GM18526 (cell line): ENCODE results near the gene GPD1.

Experiments
- POLR2A ChIP-seq: IDR thresholded peaks from 3 replicates; pipeline ENCODE4 v1.6.1; 2011; ENCODE audit not compliant: insufficient read length; ENCODE audit errors: extremely low read depth

The GPD1 gene

GRCh38 chr12:50069069-50069468, 34.7 kb upstream of the GPD1 start:
- no peak for TF ChIP-seq POLR2A

GRCh38 chr12:50069539-50069938, 34.3 kb upstream of the GPD1 start:
- no peak for TF ChIP-seq POLR2A

GRCh38 chr12:50070314-50071060, 33.3 kb upstream of the GPD1 start:
- no peak for TF ChIP-seq POLR2A

- no peak for TF ChIP-seq POLR2A
These were observed 31.5 kb upstream of the GPD1 start for GRCh38 chr12:50072198-50072907.

GRCh38 chr12:50073206-50073605, 30.6 kb upstream of the GPD1 start:
- no peak for TF ChIP-seq POLR2A

DNA sequence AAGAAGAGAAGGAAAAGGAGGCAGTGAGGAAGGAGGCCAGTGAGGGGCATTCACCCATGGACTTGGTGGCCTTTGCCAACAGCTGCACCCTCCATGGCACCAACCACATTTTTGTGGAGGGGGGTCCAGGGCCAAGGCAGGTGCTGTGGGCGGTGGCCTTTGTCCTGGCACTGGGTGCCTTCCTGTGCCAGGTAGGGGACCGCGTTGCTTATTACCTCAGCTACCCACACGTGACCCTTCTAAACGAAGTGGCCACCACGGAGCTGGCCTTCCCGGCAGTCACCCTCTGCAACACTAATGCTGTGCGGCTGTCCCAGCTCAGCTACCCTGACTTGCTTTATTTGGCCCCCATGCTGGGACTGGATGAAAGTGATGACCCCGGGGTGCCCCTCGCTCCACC, 30.1 kb upstream of the GPD1 start:
- TF ChIP-seq POLR2A, result no peak

DNA sequence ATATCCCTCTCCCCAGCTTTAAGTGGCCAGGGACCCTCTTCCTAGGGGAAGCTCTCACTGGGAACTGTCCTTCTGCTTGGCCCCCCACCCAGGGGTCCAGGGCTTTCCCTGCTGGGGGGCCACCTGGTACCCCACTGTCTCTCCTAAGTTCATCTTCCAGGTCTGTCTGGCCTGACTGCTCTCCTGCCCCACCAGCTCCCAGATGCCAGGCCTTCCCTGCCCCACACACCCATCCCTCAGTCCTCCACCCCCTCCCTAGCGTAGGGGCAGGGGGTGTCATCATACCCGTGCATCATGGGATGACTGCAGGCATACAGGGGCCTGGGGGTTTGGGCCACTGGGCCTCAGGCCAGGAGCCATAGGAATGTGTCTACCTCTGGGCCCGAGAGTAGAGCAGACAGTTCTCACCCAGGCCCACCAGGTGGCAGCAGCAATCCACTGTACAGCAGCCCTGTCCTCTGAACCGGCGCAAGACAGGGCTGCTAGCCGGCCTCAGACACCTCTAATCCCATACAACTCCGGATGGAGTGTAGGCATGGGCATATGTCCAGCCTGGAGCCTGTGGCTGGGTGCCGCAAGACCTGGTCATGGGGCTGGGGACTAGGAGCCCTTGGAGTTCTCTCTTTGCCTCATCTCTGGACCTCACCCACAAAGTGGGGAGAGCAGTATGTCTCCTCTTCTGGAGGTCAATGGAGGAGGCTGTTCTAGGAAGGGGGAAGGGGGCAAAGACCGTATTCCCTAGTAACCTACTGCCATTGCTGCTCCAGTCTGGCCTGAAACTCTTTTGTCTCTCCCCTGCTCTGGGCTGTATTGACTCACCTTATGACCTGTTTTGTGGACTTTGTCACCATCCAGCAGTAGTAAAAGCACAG, 28.6 kb upstream of the GPD1 start:
- no peak for TF ChIP-seq POLR2A

DNA sequence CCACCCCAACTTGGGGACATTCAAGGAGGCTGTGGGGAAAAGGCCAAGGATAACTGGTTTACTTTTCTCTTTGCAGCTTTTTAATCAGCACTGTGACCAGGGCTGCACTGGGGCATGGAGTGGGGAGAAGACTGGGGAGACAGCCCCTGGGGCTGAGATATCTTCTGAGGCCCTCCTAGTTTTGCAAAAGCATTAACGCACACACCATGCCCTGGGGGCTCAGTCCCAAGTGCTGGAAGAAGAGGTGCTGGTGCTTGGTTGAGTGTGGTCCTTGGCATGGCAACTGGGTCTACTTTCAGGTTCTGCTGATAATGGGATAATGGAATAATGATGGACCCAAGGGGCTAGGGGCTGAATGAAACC, 28.0 kb upstream of the GPD1 start:
- no peak for TF ChIP-seq POLR2A

- no peak for TF ChIP-seq POLR2A
These were observed 26.7 kb upstream of the GPD1 start for GRCh38 chr12:50077099-50077498.

GRCh38 chr12:50078281-50078680, 25.5 kb upstream of the GPD1 start:
- no peak for TF ChIP-seq POLR2A

GRCh38 chr12:50079771-50080170, 24.0 kb upstream of the GPD1 start:
- no peak for TF ChIP-seq POLR2A

- no peak for TF ChIP-seq POLR2A
These were observed 22.6 kb upstream of the GPD1 start for GRCh38 chr12:50081096-50081808.

DNA sequence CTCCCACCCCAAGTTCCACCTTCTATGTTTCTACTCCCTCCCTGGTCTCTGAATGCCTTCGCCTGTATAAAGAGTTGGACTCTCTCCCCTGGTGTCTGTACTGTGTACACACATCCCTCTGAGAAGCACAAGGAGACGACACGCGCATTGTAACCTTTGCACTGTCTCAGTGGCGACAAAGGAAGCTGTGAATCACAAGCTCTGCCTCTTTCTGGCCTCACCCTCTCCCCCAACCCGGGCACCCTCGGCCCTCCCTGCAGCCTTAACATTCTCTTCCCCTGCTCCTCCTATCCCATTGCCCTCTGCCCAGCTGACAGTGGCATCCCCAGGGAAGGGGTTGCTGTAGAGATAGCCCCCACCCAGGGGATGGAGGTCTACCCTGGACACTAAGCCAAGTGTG, 21.2 kb upstream of the GPD1 start:
- TF ChIP-seq POLR2A, result no peak

DNA sequence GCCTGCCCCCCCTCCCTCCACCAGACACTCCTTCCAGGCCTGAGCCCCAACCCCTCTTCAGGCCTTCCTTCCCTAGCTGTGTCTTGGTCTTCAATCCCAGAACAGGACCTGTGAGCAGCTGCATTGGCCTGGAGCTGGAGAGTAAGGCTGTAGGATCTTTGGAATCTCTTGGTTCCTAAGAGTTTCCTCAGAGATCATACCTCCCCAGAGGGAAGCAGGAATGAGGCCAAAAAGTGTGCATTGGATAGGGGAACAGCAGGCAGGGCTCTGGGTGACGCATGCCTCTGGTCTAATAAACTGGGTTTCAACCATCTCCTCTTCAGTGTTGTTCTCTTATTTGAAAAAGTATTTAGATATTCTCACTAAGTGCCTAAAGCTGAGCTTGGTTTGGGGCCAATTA, 20.5 kb upstream of the GPD1 start:
- TF ChIP-seq POLR2A, result no peak
